ENCODE measurements around the gene GYS1. TPM values are rescaled to one million over a fixed set of nuclear protein-coding genes. Genes with fewer than 3 reads are reported as not detected.
"Not testable (repeated sequence)": the region's sequence is repeated elsewhere in the genome, so short reads cannot be mapped to it uniquely, and the experiment has no call there.

GYS1 gene
- 82.0 TPM for total RNA-seq
- long read RNA-seq, partial matches to known transcripts, result 5 of 13 reads
- long read RNA-seq, other reads (novel, unspliced or antisense), result 6 of 13 reads

DNA sequence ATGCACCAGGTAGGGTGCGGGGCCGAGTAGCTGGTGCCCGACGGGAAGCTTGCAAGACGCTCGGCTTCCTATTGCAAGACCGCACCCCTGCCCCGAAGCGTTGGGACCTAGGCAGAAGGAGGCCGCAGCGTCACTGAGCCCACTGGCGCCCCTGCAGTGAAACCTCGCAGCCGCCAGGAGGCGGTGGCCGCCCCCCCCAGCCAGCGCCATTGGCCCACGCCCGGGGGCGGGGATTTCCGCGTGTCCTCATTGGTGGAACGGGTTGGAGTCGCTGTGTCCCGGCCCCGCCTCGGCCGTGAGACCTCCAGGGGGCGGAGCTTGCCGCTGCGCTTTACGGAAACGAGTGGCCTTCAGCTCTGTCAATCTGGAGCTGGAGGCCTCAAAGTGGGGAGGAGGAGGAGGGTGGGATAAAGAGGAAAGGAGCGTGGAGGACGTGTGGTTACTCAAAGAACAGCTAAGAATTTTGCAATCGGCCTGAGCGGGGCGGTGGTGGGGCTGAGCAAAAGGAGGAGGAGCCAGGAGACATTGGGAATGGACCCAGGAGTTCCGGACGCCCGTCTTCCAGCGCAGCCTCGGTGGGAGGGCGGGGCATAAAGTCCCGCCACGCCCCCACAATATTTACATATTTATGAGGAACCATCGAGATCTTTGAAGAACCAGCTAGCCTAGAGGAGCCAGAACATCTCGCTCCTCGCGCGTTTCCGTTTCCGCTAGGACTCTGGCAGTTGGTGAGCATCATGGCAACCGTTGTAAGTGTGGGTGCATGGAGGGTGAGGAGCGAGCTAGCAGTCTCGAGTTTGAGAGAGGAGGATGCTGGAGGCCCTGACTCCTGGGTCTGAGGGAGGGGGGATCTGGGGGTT is at the start of gene GYS1, which contains the start of gene RUVBL2:
Gene GYS1 (minus strand): TSS at position 135 of the 860 bp plus-strand sequence. CDS start 197 bp downstream, outside the sequence.
Gene RUVBL2 (plus strand): TSS at position 713 of the 860 bp plus-strand sequence. CDS start 25 bp downstream, at position 738.
- DNase-seq (ENCODE audit: low spot score), result peak; percentile 100

DNA sequence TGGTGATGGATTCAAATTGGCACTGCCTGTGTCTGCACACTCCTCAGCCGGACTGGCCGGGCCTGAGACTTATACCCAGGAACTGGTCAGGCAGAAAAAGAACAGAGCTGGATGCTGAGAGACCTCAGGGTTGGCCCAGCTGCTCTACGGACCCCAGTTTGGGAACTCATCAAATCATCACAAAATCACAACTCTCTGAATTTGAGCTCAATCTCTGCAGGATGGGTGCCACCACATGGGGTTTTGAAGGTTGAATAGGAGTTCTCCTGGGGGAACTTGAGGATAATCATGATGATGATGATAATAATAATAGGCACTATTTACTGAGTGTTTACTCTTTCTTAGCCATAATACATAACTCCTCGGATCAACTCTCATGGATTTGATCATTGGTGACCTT is 49.6 kb upstream of the GYS1 start:
- DNase-seq (ENCODE audit: low spot score), result not testable (repeated sequence)

DNA sequence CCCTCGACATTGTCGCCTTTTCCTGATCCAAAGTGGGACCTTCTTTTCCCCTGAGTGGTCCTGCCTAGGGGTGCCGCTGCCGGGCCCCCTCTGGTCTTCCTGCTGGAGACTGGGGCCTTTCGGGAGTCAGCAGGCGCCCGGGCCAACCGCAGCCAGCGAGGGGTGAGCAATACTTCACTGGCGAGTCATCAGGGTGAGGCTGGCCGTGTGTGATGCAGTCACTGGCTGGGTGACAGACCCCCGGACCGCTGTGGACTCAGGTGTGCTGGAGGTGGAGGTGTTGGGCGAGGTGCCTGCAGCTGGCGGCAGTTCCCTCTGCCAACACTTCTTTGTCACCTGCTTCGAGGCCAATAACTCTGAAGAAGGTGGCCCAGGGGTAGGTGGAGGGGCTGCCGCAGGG is 49.1 kb upstream of the GYS1 start:
- DNase-seq (ENCODE audit: low spot score), result no peak

DNA sequence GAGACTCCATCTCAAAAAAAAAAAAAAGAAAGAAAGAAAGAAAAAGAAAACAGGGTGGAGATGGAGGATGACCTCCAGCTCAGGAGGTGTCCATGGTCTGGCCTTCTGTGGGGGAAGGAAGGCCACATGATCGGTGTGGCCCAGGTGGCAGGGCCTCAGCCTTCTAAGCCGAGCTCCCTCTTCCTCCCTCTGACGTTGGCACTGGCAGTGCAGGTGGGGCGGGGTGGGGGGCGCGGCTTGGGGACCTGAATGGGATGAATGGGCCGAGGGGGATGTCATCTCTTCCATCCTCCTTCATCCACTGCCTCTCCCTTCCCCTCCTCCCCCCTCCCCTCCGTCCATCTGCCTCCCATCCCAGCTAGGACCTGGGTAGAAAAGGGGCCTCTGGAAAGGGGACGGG is 46.6 kb upstream of the GYS1 start:
- DNase-seq (ENCODE audit: low spot score), result not testable (repeated sequence)

DNA sequence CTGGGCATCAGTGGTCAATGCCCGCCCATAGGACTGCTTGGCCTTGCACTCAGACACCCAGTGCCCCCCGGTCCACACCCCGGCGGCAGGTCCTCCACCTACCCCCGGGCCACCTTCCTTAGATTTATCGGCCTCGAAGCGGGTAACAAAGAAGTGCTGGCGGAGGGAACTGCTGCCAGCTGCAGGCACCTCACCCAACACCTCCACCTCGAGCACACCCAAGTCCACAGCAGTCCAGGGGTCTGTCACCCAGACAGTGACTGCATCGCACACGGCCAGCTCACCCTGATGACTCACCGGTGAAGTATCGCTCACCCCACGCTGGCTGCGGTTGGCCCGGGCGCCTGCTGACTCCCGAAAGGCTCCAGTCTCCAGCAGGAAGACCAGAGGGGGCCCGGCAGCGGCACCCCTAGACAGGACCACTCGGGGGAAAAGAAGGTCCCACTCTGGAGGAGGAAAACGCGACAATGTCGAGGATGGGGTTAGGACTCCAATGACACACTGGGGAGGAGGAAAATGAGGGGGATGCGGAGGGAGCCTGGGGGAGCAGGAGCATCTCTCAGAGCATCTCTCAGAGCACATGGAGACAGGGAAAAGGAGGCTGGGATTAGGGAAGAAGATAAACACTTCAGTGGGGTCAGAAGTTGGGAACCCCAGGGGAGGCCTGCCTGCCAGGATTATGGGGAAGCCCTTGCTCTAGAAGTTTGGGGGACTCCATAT is 45.6 kb upstream of the GYS1 start:
- DNase-seq (ENCODE audit: low spot score), result not testable (repeated sequence)

DNA sequence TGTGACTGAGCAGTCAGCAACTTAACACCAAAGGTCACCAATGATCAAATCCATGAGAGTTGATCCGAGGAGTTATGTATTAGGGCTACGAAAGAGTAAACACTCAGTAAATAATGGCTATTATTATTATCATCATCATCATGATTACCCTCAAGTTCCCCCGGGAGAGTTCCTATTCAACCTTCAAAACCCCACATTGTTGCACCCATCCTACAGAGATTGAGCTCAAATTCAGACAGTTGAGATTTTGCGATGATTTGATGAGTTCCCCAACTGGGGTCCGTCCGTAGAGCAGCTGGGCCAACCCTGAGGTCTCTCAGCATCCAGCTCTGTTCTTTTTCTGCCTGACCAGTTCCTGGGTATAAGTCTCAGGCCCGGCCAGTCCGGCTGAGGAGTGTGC is 45.0 kb upstream of the GYS1 start:
- DNase-seq (ENCODE audit: low spot score), result not testable (repeated sequence)

DNA sequence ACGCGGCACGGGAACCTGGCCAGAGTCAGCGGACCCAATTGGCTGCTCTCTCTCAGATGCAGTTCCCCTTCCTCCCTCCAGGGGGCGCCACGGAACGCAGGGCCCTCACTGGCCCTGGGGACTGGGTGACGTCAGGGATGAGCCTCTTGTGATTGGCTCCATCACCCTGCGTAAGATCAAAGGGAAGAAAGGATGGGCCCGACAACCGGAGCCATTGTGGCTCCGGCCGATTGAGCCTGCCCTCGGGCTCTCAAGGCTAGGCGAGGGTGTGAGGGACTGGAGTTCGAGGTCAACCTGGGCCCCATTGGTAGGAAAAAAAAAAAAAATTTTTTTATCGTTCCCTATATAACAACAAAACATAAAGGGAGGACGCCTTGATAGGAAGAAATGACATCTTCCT is 43.7 kb upstream of the GYS1 start, which contains the start of gene CGB1:
Gene CGB1 (minus strand): TSS at position 81 of the 400 bp plus-strand sequence. CDS start 184 bp downstream, outside the sequence.
- not testable (repeated sequence) for DNase-seq (ENCODE audit: low spot score)

DNA sequence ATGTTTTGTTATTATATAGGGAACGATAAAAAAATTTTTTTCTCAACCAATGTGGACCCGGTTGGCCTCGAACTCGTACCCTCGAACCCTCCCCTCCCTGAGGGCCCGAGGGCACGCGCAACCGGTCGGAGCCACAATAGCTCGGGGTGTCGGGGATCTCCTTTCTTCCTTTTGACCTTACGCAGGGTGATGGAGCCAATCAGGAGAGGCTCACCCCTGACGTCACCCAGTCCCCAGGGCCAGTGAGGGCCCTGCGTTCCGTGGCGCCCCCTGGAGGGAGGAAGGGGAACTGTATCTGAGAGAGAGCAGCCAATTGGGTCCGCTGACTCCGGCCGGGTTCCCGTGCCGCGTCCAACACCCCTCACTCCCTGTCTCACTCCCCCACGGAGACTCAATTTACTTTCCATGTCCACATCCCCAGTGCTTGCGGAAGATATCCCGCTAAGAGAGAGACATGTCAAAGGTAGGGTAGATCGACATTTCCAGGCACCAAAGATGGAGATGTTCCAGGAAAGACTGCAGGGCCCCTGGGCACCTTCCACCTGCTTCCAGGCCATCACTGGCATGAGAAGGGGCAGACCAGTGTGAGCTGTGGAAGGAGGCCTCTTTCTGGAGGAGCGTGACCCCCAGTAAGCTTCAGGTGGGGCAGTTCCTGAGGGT is 38.7 kb upstream of the GYS1 start, which contains the start of gene CGB2:
Gene CGB2 (plus strand): TSS at position 249 of the 660 bp plus-strand sequence. CDS start 206 bp downstream, at position 455.
- DNase-seq (ENCODE audit: low spot score), result not testable (repeated sequence)

DNA sequence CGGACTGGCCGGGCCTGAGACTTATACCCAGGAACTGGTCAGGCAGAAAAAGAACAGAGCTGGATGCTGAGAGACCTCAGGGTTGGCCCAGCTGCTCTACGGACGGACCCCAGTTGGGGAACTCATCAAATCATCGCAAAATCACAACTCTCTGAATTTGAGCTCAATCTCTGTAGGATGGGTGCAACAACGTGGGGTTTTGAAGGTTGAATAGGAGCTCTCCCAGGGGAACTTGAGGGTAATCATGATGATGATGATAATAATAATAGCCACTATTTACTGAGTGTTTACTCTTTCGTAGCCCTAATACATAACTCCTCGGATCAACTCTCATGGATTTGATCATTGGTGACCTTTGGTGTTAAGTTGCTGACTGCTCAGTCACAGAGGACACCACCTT is 37.2 kb upstream of the GYS1 start:
- not testable (repeated sequence) for DNase-seq (ENCODE audit: low spot score)

DNA sequence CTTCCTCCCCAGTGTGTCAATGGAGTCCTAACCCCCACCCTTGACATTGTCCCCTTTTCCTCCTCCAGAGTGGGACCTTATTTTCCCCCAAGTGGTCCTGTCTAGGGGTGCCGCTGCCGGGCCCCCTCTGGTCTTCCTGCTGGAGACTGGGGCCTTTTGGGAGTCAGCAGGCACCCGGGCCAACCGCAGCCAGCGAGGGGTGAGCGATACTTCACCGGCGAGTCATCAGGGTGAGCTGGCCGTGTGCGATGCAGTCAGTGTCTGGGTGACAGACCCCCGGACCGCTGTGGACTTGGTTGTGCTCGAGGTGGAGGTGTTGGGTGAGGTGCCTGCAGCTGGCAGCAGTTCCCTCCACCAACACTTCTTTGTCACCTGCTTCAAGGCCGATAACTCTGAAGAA is 36.6 kb upstream of the GYS1 start:
- DNase-seq (ENCODE audit: low spot score), result not testable (repeated sequence)

DNA sequence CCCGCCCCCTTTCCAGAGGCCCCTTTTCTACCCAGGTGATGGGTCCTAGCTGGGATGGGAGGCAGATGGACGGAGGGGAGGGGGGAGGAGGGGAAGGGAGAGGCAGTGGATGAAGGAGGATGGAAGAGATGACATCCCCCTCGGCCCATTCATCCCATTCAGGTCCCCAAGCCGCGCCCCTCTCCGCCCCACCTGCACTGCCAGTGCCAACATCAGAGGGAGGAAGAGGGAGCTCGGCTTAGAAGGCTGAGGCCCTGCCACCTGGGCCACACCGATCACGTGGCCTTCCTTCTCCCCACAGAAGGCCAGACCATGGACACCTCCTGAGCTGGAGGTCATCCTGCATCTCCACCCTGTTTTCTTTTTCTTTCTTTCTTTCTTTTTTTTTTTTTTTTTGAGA is 35.6 kb upstream of the GYS1 start:
- DNase-seq (ENCODE audit: low spot score), result not testable (repeated sequence)

DNA sequence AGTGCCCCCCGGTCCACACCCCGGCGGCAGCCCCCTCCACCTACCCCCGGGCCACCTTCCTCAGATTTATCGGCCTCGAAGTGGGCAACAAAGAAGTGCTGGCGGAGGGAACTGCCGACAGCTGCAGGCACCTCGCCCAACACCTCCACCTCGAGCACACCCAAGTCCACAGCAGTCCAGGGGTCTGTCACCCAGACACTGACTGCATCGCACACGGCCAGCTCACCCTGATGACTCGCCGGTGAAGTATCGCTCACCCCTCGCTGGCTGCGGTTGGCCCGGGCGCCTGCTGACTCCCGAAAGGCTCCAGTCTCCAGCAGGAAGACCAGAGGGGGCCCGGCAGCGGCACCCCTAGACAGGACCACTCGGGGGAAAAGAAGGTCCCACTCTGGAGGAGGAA is 32.5 kb upstream of the GYS1 start:
- not testable (repeated sequence) for DNase-seq (ENCODE audit: low spot score)

DNA sequence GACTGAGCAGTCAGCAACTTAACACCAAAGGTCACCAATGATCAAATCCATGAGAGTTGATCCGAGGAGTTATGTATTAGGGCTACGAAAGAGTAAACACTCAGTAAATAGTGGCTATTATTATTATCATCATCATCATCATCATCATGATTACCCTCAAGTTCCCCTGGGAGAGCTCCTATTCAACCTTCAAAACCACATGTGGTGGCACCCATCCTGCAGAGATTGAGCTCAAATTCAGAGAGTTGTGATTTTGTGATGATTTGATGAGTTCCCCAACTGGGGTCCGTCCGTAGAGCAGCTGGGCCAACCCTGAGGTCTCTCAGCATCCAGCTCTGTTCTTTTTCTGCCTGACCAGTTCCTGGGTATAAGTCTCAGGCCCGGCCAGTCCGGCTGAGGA is 32.0 kb upstream of the GYS1 start:
- DNase-seq (ENCODE audit: low spot score), result not testable (repeated sequence)

DNA sequence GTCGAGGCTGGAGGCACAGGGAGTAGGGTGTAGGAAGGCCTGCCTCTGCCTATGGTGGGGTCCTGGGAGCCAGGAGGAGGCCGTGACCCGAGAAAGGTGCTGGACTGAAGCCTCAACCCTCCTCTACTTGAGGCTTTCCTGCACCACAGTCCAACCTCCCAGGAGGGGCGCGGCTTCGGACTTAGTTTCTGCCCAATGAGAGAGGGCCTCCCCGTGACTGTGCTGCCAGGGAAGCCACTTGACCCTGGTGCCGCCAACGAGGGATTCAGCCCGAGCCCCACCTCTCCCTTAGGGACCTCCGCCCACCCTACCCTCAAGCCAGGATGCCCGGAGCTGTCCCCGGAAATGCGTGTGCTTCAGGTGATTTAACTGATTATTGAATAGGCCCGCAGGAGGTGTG is 31.1 kb upstream of the GYS1 start, which contains the start of gene CGB3:
Gene CGB3 (minus strand): TSS at position 101 of the 400 bp plus-strand sequence. CDS start 362 bp downstream, outside the sequence.
- not testable (repeated sequence) for DNase-seq (ENCODE audit: low spot score)

DNA sequence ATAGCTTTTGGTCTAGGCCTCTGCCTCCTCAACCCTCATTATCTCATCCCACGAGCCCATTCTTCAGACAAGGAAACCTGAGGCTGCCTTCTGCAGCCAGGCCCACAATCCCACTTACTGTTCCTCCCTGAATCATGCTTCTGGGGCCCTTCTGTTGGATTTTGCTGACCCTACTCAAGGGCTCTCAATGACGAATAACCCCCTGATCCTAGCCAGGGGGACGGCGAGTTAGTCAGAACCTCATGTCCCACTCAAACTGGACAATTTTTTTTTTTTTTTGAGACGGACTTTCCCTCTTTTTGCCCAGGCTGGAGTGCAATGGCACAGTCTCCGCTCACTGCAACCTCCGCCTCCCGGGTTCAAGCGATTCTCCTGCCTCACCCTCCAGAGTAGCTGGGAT is 29.0 kb upstream of the GYS1 start:
- DNase-seq (ENCODE audit: low spot score), result no peak

DNA sequence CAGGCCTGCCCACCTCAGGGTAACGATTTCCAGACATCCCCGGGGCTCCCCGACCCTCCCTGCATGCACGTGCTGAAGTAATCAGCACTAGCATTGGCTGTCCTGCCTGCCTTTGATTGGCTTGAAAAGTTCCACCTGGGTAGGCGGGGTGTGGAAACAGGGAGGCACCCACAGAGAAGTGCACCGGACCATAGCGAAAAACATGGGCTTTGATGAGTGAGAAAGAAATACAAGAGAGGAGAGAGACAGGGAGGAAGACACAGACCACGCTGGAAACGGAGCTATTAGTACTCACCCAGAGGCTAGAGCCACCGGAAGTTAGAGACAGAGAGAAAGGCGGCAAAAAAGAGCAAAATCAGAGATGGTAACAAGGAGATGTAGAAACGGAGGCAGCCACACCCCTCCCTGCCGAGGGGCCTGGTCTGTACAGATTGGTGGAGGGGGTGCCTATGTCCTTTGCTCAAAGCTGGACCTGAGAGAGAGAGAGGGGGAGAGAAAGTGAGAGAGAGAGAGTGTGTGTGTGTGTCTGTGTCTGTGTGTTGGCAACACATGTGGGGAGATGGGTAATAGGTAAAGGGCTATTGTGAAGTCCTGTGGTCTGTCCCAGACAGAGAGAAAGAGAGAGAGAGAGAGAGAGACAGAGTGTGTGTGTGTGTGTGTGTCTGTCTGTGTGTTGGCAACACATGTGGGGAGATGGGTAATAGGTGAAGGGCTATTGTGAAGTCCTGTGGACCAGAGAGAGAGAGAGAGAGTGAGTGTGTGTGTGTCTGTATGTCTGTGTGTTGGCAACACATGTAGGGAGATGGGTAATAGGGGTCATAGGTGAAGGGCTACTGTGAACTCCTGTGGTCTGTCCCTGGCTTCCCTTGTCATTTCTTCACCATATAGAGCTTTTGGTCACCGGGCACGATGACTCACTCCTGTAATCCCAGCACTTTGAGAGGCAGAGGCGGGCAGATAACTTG is 28.1 kb upstream of the GYS1 start:
- no peak for DNase-seq (ENCODE audit: low spot score)

DNA sequence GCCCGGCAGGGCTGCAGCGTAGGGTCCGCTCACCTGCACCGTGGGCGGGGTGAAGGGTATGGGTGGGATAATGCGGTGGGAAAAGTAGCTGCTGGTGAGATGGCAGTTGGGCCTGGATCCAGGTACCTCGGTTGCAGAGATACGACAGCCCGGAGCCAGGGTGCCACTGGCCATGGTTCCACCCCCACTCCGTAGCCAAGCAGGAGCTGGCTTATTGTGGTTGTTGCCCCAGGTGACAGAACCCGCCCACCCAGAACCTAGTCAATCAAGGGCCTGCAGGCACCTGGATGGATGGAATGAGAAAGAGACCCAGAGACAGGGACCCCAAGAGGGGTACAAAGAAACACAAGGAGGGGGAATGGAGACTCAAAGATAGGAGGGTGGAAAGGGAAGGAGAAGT is 27.2 kb upstream of the GYS1 start:
- no peak for DNase-seq (ENCODE audit: low spot score)

DNA sequence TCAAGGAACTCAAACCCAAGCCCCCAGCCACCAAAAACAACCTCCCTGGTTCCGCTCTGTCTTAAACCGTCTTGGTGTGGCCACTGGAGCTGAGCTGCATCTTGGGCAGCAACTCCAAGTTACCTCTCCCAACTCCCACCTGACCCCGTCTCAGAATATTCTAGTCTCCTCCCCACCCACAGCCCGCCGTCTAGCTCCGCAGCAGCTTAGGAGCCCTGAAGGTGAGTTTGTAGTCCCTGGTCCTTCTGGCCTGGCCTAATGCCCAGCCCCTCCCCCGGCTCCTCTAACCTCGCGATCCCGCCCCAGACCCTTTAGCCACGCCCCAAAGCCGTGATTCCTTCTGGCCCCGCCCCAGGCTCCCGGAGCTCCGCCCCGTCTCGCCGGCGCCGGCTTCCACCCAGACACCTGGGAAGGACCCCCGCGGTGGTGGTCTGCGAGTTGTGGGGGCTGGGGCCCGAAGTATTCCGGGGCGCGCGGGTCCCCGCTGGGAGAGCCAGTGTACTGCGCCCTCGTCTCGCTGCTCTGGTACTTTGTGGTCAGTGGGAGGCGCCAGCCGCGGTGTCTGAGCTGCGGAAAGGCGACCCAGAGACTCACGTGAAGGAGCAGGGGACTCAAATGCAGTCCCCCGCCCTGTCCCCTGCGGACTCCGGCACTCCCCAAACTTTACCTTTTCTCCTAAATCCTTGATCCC is 26.3 kb upstream of the GYS1 start:
- DNase-seq (ENCODE audit: low spot score), result no peak
